ENCODE data around the gene SPATC1L.

Gene SPATC1L

GRCh38 chr21:46131838-46132651 lies 52.2 kb downstream of the SPATC1L start:
- DNase-seq (ENCODE audit: low read depth, low spot score) = no peak

- no peak for DNase-seq (ENCODE audit: low read depth, low spot score)
Observed at GRCh38 chr21:46131588-46131837, 52.7 kb downstream of the SPATC1L start.

GRCh38 chr21:46130831-46131587 lies 53.2 kb downstream of the SPATC1L start:
- no peak for DNase-seq (ENCODE audit: low read depth, low spot score)

GRCh38 chr21:46129846-46130651 lies 54.2 kb downstream of the SPATC1L start:
- DNase-seq (ENCODE audit: low read depth, low spot score) = no peak

- no peak for DNase-seq (ENCODE audit: low read depth, low spot score)
Observed at GRCh38 chr21:46128933-46129571, 55.2 kb downstream of the SPATC1L start.

GRCh38 chr21:46128106-46128932 lies 55.9 kb downstream of the SPATC1L start:
- DNase-seq (ENCODE audit: low read depth, low spot score) = no peak

- DNase-seq (ENCODE audit: low read depth, low spot score) = no peak
Observed at GRCh38 chr21:46127239-46128105, 56.8 kb downstream of the SPATC1L start.

GRCh38 chr21:46126309-46127238 lies 57.7 kb downstream of the SPATC1L start:
- DNase-seq (ENCODE audit: low read depth, low spot score) = no peak

GRCh38 chr21:46125846-46126301 lies 58.4 kb downstream of the SPATC1L start:
- no peak for DNase-seq (ENCODE audit: low read depth, low spot score)

GRCh38 chr21:46124926-46125845 lies 59.1 kb downstream of the SPATC1L start:
- no peak for DNase-seq (ENCODE audit: low read depth, low spot score)

- DNase-seq (ENCODE audit: low read depth, low spot score) = no peak
Observed at GRCh38 chr21:46124083-46124925, 60.0 kb downstream of the SPATC1L start.

GRCh38 chr21:46122758-46123683 lies 61.2 kb downstream of the SPATC1L start:
- DNase-seq (ENCODE audit: low read depth, low spot score) = no peak

- DNase-seq (ENCODE audit: low read depth, low spot score) = no peak
Observed at GRCh38 chr21:46122237-46122671, 62.0 kb downstream of the SPATC1L start.

GRCh38 chr21:46121286-46122221 lies 62.7 kb downstream of the SPATC1L start:
- no peak for DNase-seq (ENCODE audit: low read depth, low spot score)

Data from activated CD4-positive, CD25-positive, alpha-beta regulatory T cell treated with anti-CD3 and anti-CD28 coated beads, Interleukin-2, amount 50 U/mL, for 16 hours (primary cell).